H1 (cell line): ENCODE results near the gene SCAPER. TPM values are rescaled to one million over a fixed set of nuclear protein-coding genes. Genes with fewer than 3 reads are reported as not detected.

ENCODE experiments used
- CHD7 ChIP-seq: fragments of 300-600 bp; sonication (generic); IDR thresholded peaks from 2 replicates; pipeline ENCODE4 v1.7.1; 2012; ENCODE audit warnings: low read length, moderate library complexity, mild to moderate bottlenecking, inconsistent platforms; ENCODE audit not compliant: insufficient replicate concordance
- CTCF ChIP-seq, 3 experiments: IDR thresholded peaks; 1 replicate in 2 of 3; 2 replicates in 1 of 3; pipeline versions ENCODE4 v1.5.1 to v1.6.1; 2011; ENCODE audit warnings: low read length in 3 of 3, mild to moderate bottlenecking in 3 of 3, inconsistent platforms in 2 of 3, low read depth in 1 of 3, moderate library complexity in 1 of 3; ENCODE audit not compliant: insufficient read depth in 1 of 3; ENCODE audit errors: control extremely low read depth in 1 of 3
- EP300 ChIP-seq, 2 experiments: IDR thresholded peaks; 1 replicate in 1 of 2; 2 replicates in 1 of 2; pipeline ENCODE4 v1.6.1; 2011 to 2012; ENCODE audit warnings: low read depth in 2 of 2, low read length in 2 of 2, mild to moderate bottlenecking in 2 of 2, borderline replicate concordance in 1 of 2, inconsistent platforms in 1 of 2, moderate library complexity in 1 of 2
- KDM1A ChIP-seq: fragments of 200-600, 300-600 bp; sonication (generic); IDR thresholded peaks from 2 replicates; pipeline ENCODE4 v1.7.1; 2016; ENCODE audit warnings: mild to moderate bottlenecking, low read length, borderline replicate concordance
- MAX ChIP-seq: IDR thresholded peaks from 2 replicates; pipeline ENCODE4 v1.6.1; 2012; ENCODE audit warnings: inconsistent platforms
- RAD21 ChIP-seq, 2 experiments: IDR thresholded peaks in 1 of 2; conservative IDR thresholded peaks in 1 of 2; 2 replicates each; pipeline ENCODE4 v1.6.1; 2011; ENCODE audit warnings: low read depth in 2 of 2, low read length in 2 of 2, improper control_type of control experiment in 1 of 2, inconsistent platforms in 1 of 2, mild to moderate bottlenecking in 1 of 2, moderate library complexity in 1 of 2
- RFX5 ChIP-seq: IDR thresholded peaks from 2 replicates; pipeline ENCODE4 v1.6.1; 2011; ENCODE audit warnings: low read depth, low read length, improper control_type of control experiment, borderline replicate concordance
- SIRT6 ChIP-seq: IDR thresholded peaks from one replicate; pipeline ENCODE4 v1.7.1; 2012; ENCODE audit warnings: low read length, inconsistent platforms
- polyA plus RNA-seq, 7 experiments: library from polyadenylated mRNA; depleted of rRNA in 3 of 7; stranded (reverse) in 5 of 7; unstranded in 2 of 7; fragments of >200 nt in 5 of 7; fragments of 200-250 nt in 2 of 7; gene quantifications; 1 replicate in 5 of 7; 2 replicates in 1 of 7; 4 replicates in 1 of 7; pipeline versions ENCODE4 v1.2.1 to v1.2.3, GENCODE V29; 2011 to 2013; ENCODE audit warnings: missing spikeins in 2 of 7, mixed read lengths in 2 of 7
- total RNA-seq: library from RNA; stranded (reverse); fragmentation: NEBNext Ultra II Directional; extraction: Animal tissue kit (Norgen Biotek cat#: 25700); gene quantifications from 2 replicates; pipeline ENCODE4 v1.2.1, GENCODE V29; 2021

The SCAPER gene
- total and polyA plus RNA-seq, 2 of the 8 experiments (the other 6 are each of a cell fraction or from before 2014, with no cell fraction given) = 1.6 to 6.8 TPM

- TF ChIP-seq CHD7 (no peak), EP300 (IDR thresholded peaks at IDR 0.05; ENCODE audit: borderline replicate concordance in 1 of 2, low read depth in 2 of 2, low read length in 2 of 2) (no peak), CTCF (IDR thresholded peaks at IDR 0.05; ENCODE audit: control extremely low read depth in 1 of 3, insufficient read depth in 1 of 3, low read depth in 1 of 3, low read length in 3 of 3) (no peak), RFX5 (no peak), MAX (no peak), SIRT6 (no peak), RAD21 (IDR thresholded peaks at IDR 0.05 in 1 of 2, conservative IDR thresholded peaks at IDR 0.05 in 1 of 2; ENCODE audit: low read depth in 2 of 2, low read length in 2 of 2) (no peak), KDM1A (no peak)
Measured at GRCh38 chr15:76753131-76753530, 152.0 kb downstream of the SCAPER start (continued).
